Measurements from ENCODE around the gene ARHGEF7. TPM values are rescaled to one million over a fixed set of nuclear protein-coding genes. Genes with fewer than 3 reads are reported as not detected.

Gene ARHGEF7
- total RNA-seq, 1 experiment from 2014 or later = 47.3 TPM

GRCh38 chr13:111261326-111261725, 146.2 kb downstream of the ARHGEF7 start:
- H3K4me3 Mint-ChIP-seq = no peak overlapping the region
- TF ChIP-seq RORB (CRISPR knock-in tag; IDR thresholded peaks at IDR 0.05) = no peak
- TF ChIP-seq PRRX2 (CRISPR knock-in tag; IDR thresholded peaks at IDR 0.05) = no peak
- TF ChIP-seq MXD4 (CRISPR knock-in tag; IDR thresholded peaks at IDR 0.05; ENCODE audit: borderline replicate concordance) = no peak
- TF ChIP-seq PRDM15 (CRISPR knock-in tag; IDR thresholded peaks at IDR 0.05) = no peak
- TF ChIP-seq NFE2L1 (CRISPR knock-in tag; IDR thresholded peaks at IDR 0.05) = no peak
- TF ChIP-seq EMX1 (CRISPR knock-in tag; IDR thresholded peaks at IDR 0.05) = no peak
- TF ChIP-seq GTF2I (CRISPR knock-in tag; conservative IDR thresholded peaks at IDR 0.05) = no peak
- H3K27me3 Mint-ChIP-seq (ENCODE audit: low read depth) = no peaks in the 10 kb centered on the region
- H3K4me1 Mint-ChIP-seq = peaks cover 17% of the 10 kb centered on the region
- no peak for DNase-seq (ENCODE audit: low spot score)
- ChIA-PET POLR2A (no interaction called here), CTCF (no interaction called here)
- peaks cover 21% of the 10 kb centered on the region for H3K36me3 Mint-ChIP-seq
- H3K27ac Mint-ChIP-seq = no peak overlapping the region
- no peak for ATAC-seq
- no peaks in the 10 kb centered on the region for H3K9me3 Mint-ChIP-seq

- ATAC-seq (no peak), DNase-seq (ENCODE audit: low spot score) (no peak)
- no peak for TF ChIP-seq ZNF396 (CRISPR knock-in tag; IDR thresholded peaks at IDR 0.05; ENCODE audit: borderline replicate concordance)
- TF ChIP-seq NFE2L1 (CRISPR knock-in tag; IDR thresholded peaks at IDR 0.05) = no peak
- no peak for TF ChIP-seq SMAD3 (CRISPR knock-in tag; IDR thresholded peaks at IDR 0.05; ENCODE audit: borderline replicate concordance)
- no peak for TF ChIP-seq KAT7 (CRISPR knock-in tag; IDR thresholded peaks at IDR 0.05; ENCODE audit: borderline replicate concordance)
- no peak for TF ChIP-seq FOXP1 (CRISPR knock-in tag; IDR thresholded peaks at IDR 0.05; ENCODE audit: borderline replicate concordance)
- no peak for TF ChIP-seq HMGXB4 (CRISPR knock-in tag; IDR thresholded peaks at IDR 0.05)
- no peak for TF ChIP-seq ATF2 (CRISPR knock-in tag; IDR thresholded peaks at IDR 0.05; ENCODE audit: borderline replicate concordance, low read depth)
- TF ChIP-seq GABPB1 (CRISPR knock-in tag; IDR thresholded peaks at IDR 0.05) = no peak
- no peak for TF ChIP-seq AFF4 (CRISPR knock-in tag; IDR thresholded peaks at IDR 0.05; ENCODE audit: borderline replicate concordance)
- TF ChIP-seq RORB (CRISPR knock-in tag; IDR thresholded peaks at IDR 0.05) = no peak
- no peak for TF ChIP-seq PREB (CRISPR knock-in tag; IDR thresholded peaks at IDR 0.05; ENCODE audit: borderline replicate concordance)
- TF ChIP-seq ZBTB21 (CRISPR knock-in tag; IDR thresholded peaks at IDR 0.05; ENCODE audit: borderline replicate concordance) = no peak
- no peak for TF ChIP-seq SOX15 (CRISPR knock-in tag; IDR thresholded peaks at IDR 0.05)
- no peak for TF ChIP-seq CREB1 (CRISPR knock-in tag; IDR thresholded peaks at IDR 0.05)
- no peak for TF ChIP-seq MAX (CRISPR knock-in tag; IDR thresholded peaks at IDR 0.05)
- TF ChIP-seq NR3C1 (CRISPR knock-in tag; conservative IDR thresholded peaks at IDR 0.05; ENCODE audit: low read depth) = no peak
- no peak for TF ChIP-seq ZSCAN18 (CRISPR knock-in tag; IDR thresholded peaks at IDR 0.05)
- H3K27ac Mint-ChIP-seq = no peak overlapping the region
- H3K36me3 Mint-ChIP-seq = peaks cover 21% of the 10 kb centered on the region
- H3K4me1 Mint-ChIP-seq = peaks cover 18% of the 10 kb centered on the region
- POLR2A ChIA-PET = no interaction called here
- H3K9me3 Mint-ChIP-seq = no peaks in the 10 kb centered on the region
- CTCF ChIA-PET = no interaction called here
- no peak overlapping the region for H3K4me3 Mint-ChIP-seq
- H3K27me3 Mint-ChIP-seq (ENCODE audit: low read depth) = no peaks in the 10 kb centered on the region
Measured at GRCh38 chr13:111262281-111262680, 147.2 kb downstream of the ARHGEF7 start.
